HCT116 (cell line): ENCODE measurements around the gene ZNF135. TPM values are rescaled to one million over a fixed set of nuclear protein-coding genes. Genes with fewer than 3 reads are reported as not detected.

Source experiments
- ATAC-seq: fragments of 200-7000 bp; cut with Tn5 transposase; 2 replicates; pipeline ENCODE4 v1.9.1; 2020; ENCODE audit warnings: mild to moderate bottlenecking, moderate library complexity
- BruUV-seq: library from RNA; stranded (reverse); fragments of 400-500 nt; replicated peaks from 2 replicates; lab custom pipeline; 2021; lab: Mats Ljungman, UMichigan
- CTCF ChIA-PET: fragments of 300-600 bp; sonication (Branson Sonifier 250); formaldehyde crosslinking; loops from one replicate; lab custom pipeline; 2021; ENCODE audit warnings: antibody characterized with exemption; lab: Charles Lee
- POLR2A ChIA-PET: fragments of 300-600, 350-600 bp; sonication (Branson Sonifier 250); formaldehyde crosslinking; loops from one replicate; lab custom pipeline; 2021; ENCODE audit warnings: antibody characterized with exemption; lab: Charles Lee
- RAD21 ChIA-PET, 2 experiments: fragments of 300-600 bp; sonication (Branson Sonifier 250); formaldehyde crosslinking; loops; one replicate each; lab custom pipeline; 2023; ENCODE audit warnings: low total read pairs in 2 of 2; ENCODE audit not compliant: uncharacterized antibody in 2 of 2, unreplicated experiment in 2 of 2, low non-redundant PET in 1 of 2; lab: Charles Lee
- DNase-seq: peaks from one replicate; pipeline ENCODE4 v3.0.0-alpha.2; 2010; ENCODE audit warnings: low read depth, low spot score
- H2AFZ ChIP-seq: fragments of 200-600 bp; shearing (Covaris generic), sonication (generic); 2 replicates; pipeline ENCODE4 v1.6.1; 2017; ENCODE audit warnings: low read depth, mixed run types, mixed read lengths, antibody characterized with exemption, low read length; ENCODE audit not compliant: poor library complexity, severe bottlenecking
- H3K27ac ChIP-seq: 2 replicates; pipeline ENCODE4 v1.5.1; 2012; ENCODE audit warnings: low read depth, low read length
- H3K27me3 ChIP-seq: fragments of 200-600 bp; sonication (generic); 2 replicates; pipeline ENCODE4 v1.6.1; 2016; ENCODE audit warnings: mixed run types, low read length, mixed read lengths; ENCODE audit not compliant: insufficient read depth
- H3K36me3 ChIP-seq, 2 experiments: fragments of 200-500 bp in 1 of 2; fragments of 200-600 bp in 1 of 2; sonication (Bioruptor generic) in 1 of 2; sonication (generic) in 1 of 2; 2 replicates each; pipeline versions ENCODE4 v1.5.1 to v1.6.1; 2014 to 2016; ENCODE audit warnings: low read length in 2 of 2, inconsistent platforms in 1 of 2, mixed read lengths in 1 of 2, mixed run types in 1 of 2; ENCODE audit not compliant: insufficient read depth in 2 of 2, control insufficient read depth in 1 of 2
- H3K4me1 ChIP-seq, 2 experiments: fragments of 200-600 bp in 1 of 2; sonication (generic) in 1 of 2; 2 replicates each; pipeline versions ENCODE4 v1.5.1 to v1.6.1; 2012 to 2017; ENCODE audit warnings: low read length in 2 of 2, inconsistent platforms in 1 of 2, mild to moderate bottlenecking in 1 of 2, mixed read lengths in 1 of 2, mixed run types in 1 of 2, moderate library complexity in 1 of 2; ENCODE audit not compliant: insufficient read depth in 2 of 2, control insufficient read depth in 1 of 2
- H3K4me2 ChIP-seq: fragments of 200-600 bp; sonication (generic); 2 replicates; pipeline ENCODE4 v1.6.1; 2017; ENCODE audit warnings: mixed run types, low read length, mixed read lengths
- H3K4me3 ChIP-seq, 2 experiments: fragments of 200-600 bp in 1 of 2; sonication (generic) in 1 of 2; replicated peaks in 1 of 2; 2 replicates each; pipeline ENCODE4 v1.5.1; 2011 to 2016; ENCODE audit warnings: low read length in 2 of 2, control low read depth in 1 of 2, low read depth in 1 of 2, mild to moderate bottlenecking in 1 of 2, mixed read lengths in 1 of 2, mixed run types in 1 of 2
- H3K79me2 ChIP-seq: fragments of 200-600 bp; sonication (generic); 2 replicates; pipeline ENCODE4 v1.6.1; 2017; ENCODE audit warnings: mild to moderate bottlenecking, mixed run types, low read length, moderate library complexity, mixed read lengths; ENCODE audit not compliant: insufficient read depth
- H3K9ac ChIP-seq: fragments of 200-600 bp; sonication (generic); 2 replicates; pipeline ENCODE4 v1.6.1; 2016; ENCODE audit warnings: low read length, mixed read lengths
- H3K9me2 ChIP-seq: fragments of 200-600 bp; sonication (generic), shearing (Covaris generic); 2 replicates; pipeline ENCODE4 v1.6.1; 2017; ENCODE audit warnings: mixed run types, mild to moderate bottlenecking, moderate library complexity; ENCODE audit not compliant: insufficient read depth
- H3K9me3 ChIP-seq, 2 experiments: fragments of 200-500 bp in 1 of 2; fragments of 200-600 bp in 1 of 2; sonication (Bioruptor generic) in 1 of 2; sonication (generic) in 1 of 2; 2 replicates each; pipeline ENCODE4 v1.6.1; 2014 to 2017; ENCODE audit warnings: low read length in 2 of 2, mixed read lengths in 2 of 2, inconsistent platforms in 1 of 2, low read depth in 1 of 2, mild to moderate bottlenecking in 1 of 2, mixed run types in 1 of 2, moderate library complexity in 1 of 2; ENCODE audit not compliant: control insufficient read depth in 1 of 2, insufficient read depth in 1 of 2
- H4K20me1 ChIP-seq: fragments of 200-600 bp; sonication (generic), shearing (Covaris generic); 2 replicates; pipeline ENCODE4 v1.6.1; 2017; ENCODE audit warnings: mixed run types, mild to moderate bottlenecking, moderate library complexity; ENCODE audit not compliant: insufficient read depth
- CEBPB ChIP-seq: IDR thresholded peaks from 2 replicates; pipeline ENCODE4 v1.6.1; 2012; ENCODE audit warnings: low read depth
- CTCF ChIP-seq, 3 experiments: fragments of 200-600 bp in 1 of 3; sonication (generic) in 1 of 3; IDR thresholded peaks in 2 of 3; conservative IDR thresholded peaks in 1 of 3; 2 replicates each; pipeline ENCODE4 v1.5.1; 2012 to 2017; ENCODE audit warnings: low read depth in 2 of 3, low read length in 2 of 3, antibody characterized with exemption in 1 of 3, borderline replicate concordance in 1 of 3, control low read depth in 1 of 3, mild to moderate bottlenecking in 1 of 3, mixed read lengths in 1 of 3, mixed run types in 1 of 3, moderate library complexity in 1 of 3; ENCODE audit not compliant: insufficient read depth in 1 of 3
- EGR1 ChIP-seq: IDR thresholded peaks from 2 replicates; pipeline ENCODE4 v1.6.1; 2012; ENCODE audit warnings: low read depth
- ELF1 ChIP-seq: IDR thresholded peaks from 2 replicates; pipeline ENCODE4 v1.6.1; 2012; ENCODE audit warnings: low read depth, borderline replicate concordance
- EZH2phosphoT487 ChIP-seq: fragments of 200-600 bp; IDR thresholded peaks from 2 replicates; pipeline ENCODE4 v1.6.1; 2018; ENCODE audit warnings: antibody characterized with exemption, borderline replicate concordance
- FOSL1 ChIP-seq: IDR thresholded peaks from 2 replicates; pipeline ENCODE4 v1.6.1; 2012; ENCODE audit warnings: low read depth
- JUND ChIP-seq: IDR thresholded peaks from 2 replicates; pipeline ENCODE4 v1.6.1; 2012
- POLR2A ChIP-seq: IDR thresholded peaks from 2 replicates; pipeline ENCODE4 v1.7.0; 2011; ENCODE audit warnings: borderline replicate concordance; ENCODE audit not compliant: insufficient read depth, insufficient read length; ENCODE audit errors: extremely low read depth
- SIN3A ChIP-seq: IDR thresholded peaks from 2 replicates; pipeline ENCODE4 v1.6.1; 2012; ENCODE audit warnings: low read depth
- SP1 ChIP-seq: IDR thresholded peaks from 2 replicates; pipeline ENCODE4 v1.6.1; 2012; ENCODE audit warnings: low read depth
- TCF7L2 ChIP-seq: IDR thresholded peaks from 2 replicates; pipeline ENCODE4 v1.7.0; 2011; ENCODE audit warnings: borderline replicate concordance, inconsistent platforms; ENCODE audit not compliant: insufficient read depth, insufficient read length; ENCODE audit errors: extremely low read depth
- YY1 ChIP-seq: IDR thresholded peaks from 2 replicates; pipeline ENCODE4 v1.6.1; 2011; ENCODE audit warnings: low read length, low read depth, moderate library complexity, mild to moderate bottlenecking; ENCODE audit not compliant: insufficient replicate concordance; ENCODE audit errors: extremely low read depth
- ZBTB33 ChIP-seq: IDR thresholded peaks from 2 replicates; pipeline ENCODE4 v1.6.1; 2011; ENCODE audit warnings: mild to moderate bottlenecking, low read length, moderate library complexity; ENCODE audit not compliant: insufficient replicate concordance; ENCODE audit errors: extremely low read depth
- ZFX ChIP-seq: fragments of 450-650 bp; IDR thresholded peaks from 2 replicates; pipeline ENCODE4 v1.6.1; 2017
- ZNF274 ChIP-seq: fragments of 200-500 bp; sonication (Bioruptor generic); IDR thresholded peaks from 2 replicates; pipeline ENCODE4 v1.6.1; 2014; ENCODE audit warnings: mild to moderate bottlenecking, low read depth, low read length, inconsistent platforms
- intact Hi-C: fragments of 100-400 bp; cut with micrococcal nuclease; formaldehyde crosslinking; loops from 2 replicates; pipeline ENCODE4 v1.10.0; 2022
- total RNA-seq: library from RNA; stranded (reverse); gene quantifications from one replicate; pipeline ENCODE4 v1.2.1, GENCODE V29; 2021; ENCODE audit not compliant: unreplicated experiment
- TF ChIP-seq, protein P1 (sequence below): IDR thresholded peaks from 2 replicates; pipeline ENCODE4 v1.6.1; 2012
- TF ChIP-seq, protein P2 (sequence below): IDR thresholded peaks from 2 replicates; pipeline ENCODE4 v1.6.1; 2012
- TF ChIP-seq, protein P3 (sequence below): IDR thresholded peaks from 2 replicates; pipeline ENCODE4 v1.6.1; 2012; ENCODE audit warnings: low read depth

ZNF135 gene
- total RNA-seq, 1 experiment from 2014 or later: not detected

- CTCF ChIA-PET: no interaction called here
- no peaks in the 10 kb centered on the region for H3K79me2 ChIP-seq
- POLR2A ChIA-PET: no interaction called here
- intact Hi-C loops: no loop called here
- H3K4me3 ChIP-seq: no peak overlapping the region
- no peak overlapping the region for H3K27ac ChIP-seq
- BruUV-seq: no TSS peak
- ATAC-seq (no peak), DNase-seq (no peak)
- H3K4me1 ChIP-seq: no peaks in the 10 kb centered on the region
- H4K20me1 ChIP-seq: no peaks in the 10 kb centered on the region
- H3K9me2 ChIP-seq: no peaks in the 10 kb centered on the region
- TF ChIP-seq YY1 (no peak), CTCF (IDR thresholded peaks at IDR 0.05 in 2 of 3, conservative IDR thresholded peaks at IDR 0.05 in 1 of 3; ENCODE audit: borderline replicate concordance in 1 of 3, insufficient read depth in 1 of 3, low read depth in 2 of 3, low read length in 2 of 3) (no peak), ZNF274 (no peak), SP1 (no peak), CEBPB (no peak), SIN3A (no peak), EGR1 (no peak), POLR2A (no peak), EZH2phosphoT487 (no peak), TCF7L2 (no peak), ZBTB33 (no peak), ELF1 (no peak), FOSL1 (no peak), JUND (no peak), ZFX (no peak)
- TF ChIP-seq, protein P1, sequence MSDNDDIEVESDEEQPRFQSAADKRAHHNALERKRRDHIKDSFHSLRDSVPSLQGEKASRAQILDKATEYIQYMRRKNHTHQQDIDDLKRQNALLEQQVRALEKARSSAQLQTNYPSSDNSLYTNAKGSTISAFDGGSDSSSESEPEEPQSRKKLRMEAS: no peak
- TF ChIP-seq, protein P2, sequence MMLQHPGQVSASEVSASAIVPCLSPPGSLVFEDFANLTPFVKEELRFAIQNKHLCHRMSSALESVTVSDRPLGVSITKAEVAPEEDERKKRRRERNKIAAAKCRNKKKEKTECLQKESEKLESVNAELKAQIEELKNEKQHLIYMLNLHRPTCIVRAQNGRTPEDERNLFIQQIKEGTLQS: no peak
- TF ChIP-seq, protein P3, sequence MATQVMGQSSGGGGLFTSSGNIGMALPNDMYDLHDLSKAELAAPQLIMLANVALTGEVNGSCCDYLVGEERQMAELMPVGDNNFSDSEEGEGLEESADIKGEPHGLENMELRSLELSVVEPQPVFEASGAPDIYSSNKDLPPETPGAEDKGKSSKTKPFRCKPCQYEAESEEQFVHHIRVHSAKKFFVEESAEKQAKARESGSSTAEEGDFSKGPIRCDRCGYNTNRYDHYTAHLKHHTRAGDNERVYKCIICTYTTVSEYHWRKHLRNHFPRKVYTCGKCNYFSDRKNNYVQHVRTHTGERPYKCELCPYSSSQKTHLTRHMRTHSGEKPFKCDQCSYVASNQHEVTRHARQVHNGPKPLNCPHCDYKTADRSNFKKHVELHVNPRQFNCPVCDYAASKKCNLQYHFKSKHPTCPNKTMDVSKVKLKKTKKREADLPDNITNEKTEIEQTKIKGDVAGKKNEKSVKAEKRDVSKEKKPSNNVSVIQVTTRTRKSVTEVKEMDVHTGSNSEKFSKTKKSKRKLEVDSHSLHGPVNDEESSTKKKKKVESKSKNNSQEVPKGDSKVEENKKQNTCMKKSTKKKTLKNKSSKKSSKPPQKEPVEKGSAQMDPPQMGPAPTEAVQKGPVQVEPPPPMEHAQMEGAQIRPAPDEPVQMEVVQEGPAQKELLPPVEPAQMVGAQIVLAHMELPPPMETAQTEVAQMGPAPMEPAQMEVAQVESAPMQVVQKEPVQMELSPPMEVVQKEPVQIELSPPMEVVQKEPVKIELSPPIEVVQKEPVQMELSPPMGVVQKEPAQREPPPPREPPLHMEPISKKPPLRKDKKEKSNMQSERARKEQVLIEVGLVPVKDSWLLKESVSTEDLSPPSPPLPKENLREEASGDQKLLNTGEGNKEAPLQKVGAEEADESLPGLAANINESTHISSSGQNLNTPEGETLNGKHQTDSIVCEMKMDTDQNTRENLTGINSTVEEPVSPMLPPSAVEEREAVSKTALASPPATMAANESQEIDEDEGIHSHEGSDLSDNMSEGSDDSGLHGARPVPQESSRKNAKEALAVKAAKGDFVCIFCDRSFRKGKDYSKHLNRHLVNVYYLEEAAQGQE: no peak
- peaks cover 0 to 17% of the 10 kb centered on the region in 2 experiments; a peak in 2 of 4 replicates for H3K9me3 ChIP-seq
- no peaks in the 10 kb centered on the region for H3K27me3 ChIP-seq
- no peaks in the 10 kb centered on the region for H3K36me3 ChIP-seq
- RAD21 ChIA-PET: no interaction called here
- no peak overlapping the region for H3K9ac ChIP-seq
- no peak overlapping the region for H3K4me2 ChIP-seq
- no peak overlapping the region for H2AFZ ChIP-seq
Measured at GRCh38 chr19:58045411-58046050, 13.6 kb upstream of the ZNF135 start.
